A673 (cell line): ENCODE data around the gene TRPV5. TPM values are rescaled to one million over a fixed set of nuclear protein-coding genes. Genes with fewer than 3 reads are reported as not detected.

Experiments
- BruUV-seq: library from RNA; stranded (reverse); fragments of 400-500 nt; replicated peaks from 2 replicates; lab custom pipeline; 2021; lab: Mats Ljungman, UMichigan
- CTCF ChIA-PET: fragments of 300-600 bp; sonication (Branson Sonifier 250); formaldehyde crosslinking; loops from one replicate; lab custom pipeline; 2022; ENCODE audit warnings: antibody characterized with exemption; lab: Charles Lee
- POLR2A ChIA-PET: fragments of 300-600 bp; sonication (Branson Sonifier 250); formaldehyde crosslinking; loops from one replicate; lab custom pipeline; 2022; ENCODE audit warnings: antibody characterized with exemption; ENCODE audit not compliant: low non-redundant PET; lab: Charles Lee
- DNase-seq: peaks from one replicate; pipeline ENCODE4 v3.0.0-alpha.2; 2015; ENCODE audit warnings: low spot score
- H3K27ac ChIP-seq: fragments of 200-600 bp; sonication (generic); 2 replicates; pipeline ENCODE4 v1.5.1; 2016; ENCODE audit warnings: mixed run types, low read depth, mild to moderate bottlenecking, mixed read lengths, antibody characterized with exemption, low read length; ENCODE audit not compliant: poor library complexity, severe bottlenecking
- H3K27me3 ChIP-seq: fragments of 200-600 bp; sonication (generic); replicated peaks from 2 replicates; pipeline ENCODE4 v1.6.1; 2017; ENCODE audit warnings: mixed run types, low read depth, mild to moderate bottlenecking, mixed read lengths, antibody characterized with exemption, low read length; ENCODE audit not compliant: insufficient read depth, poor library complexity
- H3K36me3 ChIP-seq: fragments of 200-600 bp; sonication (generic); 2 replicates; pipeline ENCODE4 v1.6.1; 2016; ENCODE audit warnings: mixed run types, mild to moderate bottlenecking, mixed read lengths, antibody characterized with exemption, low read length; ENCODE audit not compliant: insufficient read depth, poor library complexity, severe bottlenecking
- H3K4me1 ChIP-seq: fragments of 200-600 bp; sonication (generic); 2 replicates; pipeline ENCODE4 v1.6.1; 2017; ENCODE audit warnings: mixed run types, mild to moderate bottlenecking, mixed read lengths, antibody characterized with exemption, low read length; ENCODE audit not compliant: insufficient read depth, poor library complexity, severe bottlenecking
- H3K4me3 ChIP-seq: fragments of 200-600 bp; sonication (generic); 2 replicates; pipeline ENCODE4 v1.5.1; 2016; ENCODE audit warnings: low read depth, mixed run types, mild to moderate bottlenecking, mixed read lengths, low read length; ENCODE audit not compliant: poor library complexity, severe bottlenecking
- H3K9me3 ChIP-seq: fragments of 200-600 bp; sonication (generic); 2 replicates; pipeline ENCODE4 v1.6.1; 2016; ENCODE audit warnings: mixed run types, low read depth, mild to moderate bottlenecking, mixed read lengths, antibody characterized with exemption, low read length; ENCODE audit not compliant: poor library complexity, severe bottlenecking
- EZH2 ChIP-seq: fragments of 200-600 bp; sonication (generic); IDR thresholded peaks from 2 replicates; pipeline ENCODE4 v1.6.1; 2017; ENCODE audit warnings: borderline replicate concordance, low read depth, mild to moderate bottlenecking, mixed read lengths, antibody characterized with exemption, low read length; ENCODE audit not compliant: poor library complexity, severe bottlenecking
- intact Hi-C: fragments of 100-400 bp; cut with micrococcal nuclease; formaldehyde crosslinking; loops from one replicate; pipeline ENCODE4 v1.10.0; 2022; ENCODE audit not compliant: unreplicated experiment
- total RNA-seq: library from RNA; stranded (reverse); gene quantifications from 2 replicates; pipeline ENCODE4 v1.2.3, GENCODE V29; 2021
- TF ChIP-seq, protein P1 (sequence below): fragments of 300-800, 200-600 bp; sonication (generic); conservative IDR thresholded peaks from 2 replicates; pipeline ENCODE4 v1.5.1; 2017; ENCODE audit warnings: low read depth, mild to moderate bottlenecking, antibody characterized with exemption, low read length, moderate library complexity, mixed read lengths

The TRPV5 gene
- total RNA-seq, 1 experiment from 2014 or later, result not detected

- Histone ChIP-seq H3K9me3 (no peaks in the 10 kb centered on the region), H3K4me1 (no peaks in the 10 kb centered on the region), H3K27me3 (no peaks in the 10 kb centered on the region), H3K36me3 (no peaks in the 10 kb centered on the region), H3K27ac (no peak overlapping the region), H3K4me3 (no peak overlapping the region)
- intact Hi-C loops, result no loop called here
- BruUV-seq, result no TSS peak
- DNase-seq, result no peak
- no peak for TF ChIP-seq EZH2
- TF ChIP-seq, protein P1, sequence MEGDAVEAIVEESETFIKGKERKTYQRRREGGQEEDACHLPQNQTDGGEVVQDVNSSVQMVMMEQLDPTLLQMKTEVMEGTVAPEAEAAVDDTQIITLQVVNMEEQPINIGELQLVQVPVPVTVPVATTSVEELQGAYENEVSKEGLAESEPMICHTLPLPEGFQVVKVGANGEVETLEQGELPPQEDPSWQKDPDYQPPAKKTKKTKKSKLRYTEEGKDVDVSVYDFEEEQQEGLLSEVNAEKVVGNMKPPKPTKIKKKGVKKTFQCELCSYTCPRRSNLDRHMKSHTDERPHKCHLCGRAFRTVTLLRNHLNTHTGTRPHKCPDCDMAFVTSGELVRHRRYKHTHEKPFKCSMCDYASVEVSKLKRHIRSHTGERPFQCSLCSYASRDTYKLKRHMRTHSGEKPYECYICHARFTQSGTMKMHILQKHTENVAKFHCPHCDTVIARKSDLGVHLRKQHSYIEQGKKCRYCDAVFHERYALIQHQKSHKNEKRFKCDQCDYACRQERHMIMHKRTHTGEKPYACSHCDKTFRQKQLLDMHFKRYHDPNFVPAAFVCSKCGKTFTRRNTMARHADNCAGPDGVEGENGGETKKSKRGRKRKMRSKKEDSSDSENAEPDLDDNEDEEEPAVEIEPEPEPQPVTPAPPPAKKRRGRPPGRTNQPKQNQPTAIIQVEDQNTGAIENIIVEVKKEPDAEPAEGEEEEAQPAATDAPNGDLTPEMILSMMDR, result no peak
- ChIA-PET POLR2A (no interaction called here), CTCF (no interaction called here)
Measured at GRCh38 chr7:142868188-142868985, 65.2 kb downstream of the TRPV5 start.

- TF ChIP-seq EZH2, result no peak
- TF ChIP-seq, protein P1, result no peak
- BruUV-seq, result no TSS peak
- ChIA-PET POLR2A (no interaction called here), CTCF (no interaction called here)
- no peak for DNase-seq
- Histone ChIP-seq H3K36me3 (no peaks in the 10 kb centered on the region), H3K27ac (no peak overlapping the region), H3K9me3 (no peaks in the 10 kb centered on the region), H3K27me3 (peaks cover 5% of the 10 kb centered on the region), H3K4me3 (no peak overlapping the region), H3K4me1 (no peaks in the 10 kb centered on the region)
- intact Hi-C loops, result no loop called here
Measured at GRCh38 chr7:142867398-142868187, 66.0 kb downstream of the TRPV5 start.

- no peak overlapping the region for H3K27ac ChIP-seq
- H3K9me3 ChIP-seq, result no peaks in the 10 kb centered on the region
- ChIA-PET CTCF (interaction anchor here (0.7 to 1.5 kb wide), 2 partner anchors 10 to 235 kb away, joined by 4 read pairs; no protein-coding TSS in a partner anchor), POLR2A (no interaction called here)
- H3K4me3 ChIP-seq, result no peak overlapping the region
- peaks cover 11% of the 10 kb centered on the region for H3K27me3 ChIP-seq
- BruUV-seq, result no TSS peak
- H3K36me3 ChIP-seq, result no peaks in the 10 kb centered on the region
- TF ChIP-seq, protein P1, result no peak
- TF ChIP-seq EZH2, result no peak
- intact Hi-C loops, result no loop called here
- no peaks in the 10 kb centered on the region for H3K4me1 ChIP-seq
- no peak for DNase-seq
Measured at GRCh38 chr7:142867097-142867378, 66.5 kb downstream of the TRPV5 start.
